ENCODE results near the gene EEF2. TPM values are rescaled to one million over a fixed set of nuclear protein-coding genes. Genes with fewer than 3 reads are reported as not detected.

EEF2 gene
- total and polyA plus RNA-seq, 8 donors = 1,467 to 2,064 (median 1,800) TPM

- Histone ChIP-seq H3K4me1 (peaks cover 7 to 76% of the 10 kb centered on the region in 2 donors), H3K27me3 (no peaks in the 10 kb centered on the region), H3K4me3 (no peak overlapping the region), H3K27ac (no peak overlapping the region), H3K9me3 (no peaks in the 10 kb centered on the region), H3K36me3 (peaks cover 19 to 80% of the 10 kb centered on the region in 2 donors)
- TF ChIP-seq, protein P1, sequence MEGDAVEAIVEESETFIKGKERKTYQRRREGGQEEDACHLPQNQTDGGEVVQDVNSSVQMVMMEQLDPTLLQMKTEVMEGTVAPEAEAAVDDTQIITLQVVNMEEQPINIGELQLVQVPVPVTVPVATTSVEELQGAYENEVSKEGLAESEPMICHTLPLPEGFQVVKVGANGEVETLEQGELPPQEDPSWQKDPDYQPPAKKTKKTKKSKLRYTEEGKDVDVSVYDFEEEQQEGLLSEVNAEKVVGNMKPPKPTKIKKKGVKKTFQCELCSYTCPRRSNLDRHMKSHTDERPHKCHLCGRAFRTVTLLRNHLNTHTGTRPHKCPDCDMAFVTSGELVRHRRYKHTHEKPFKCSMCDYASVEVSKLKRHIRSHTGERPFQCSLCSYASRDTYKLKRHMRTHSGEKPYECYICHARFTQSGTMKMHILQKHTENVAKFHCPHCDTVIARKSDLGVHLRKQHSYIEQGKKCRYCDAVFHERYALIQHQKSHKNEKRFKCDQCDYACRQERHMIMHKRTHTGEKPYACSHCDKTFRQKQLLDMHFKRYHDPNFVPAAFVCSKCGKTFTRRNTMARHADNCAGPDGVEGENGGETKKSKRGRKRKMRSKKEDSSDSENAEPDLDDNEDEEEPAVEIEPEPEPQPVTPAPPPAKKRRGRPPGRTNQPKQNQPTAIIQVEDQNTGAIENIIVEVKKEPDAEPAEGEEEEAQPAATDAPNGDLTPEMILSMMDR (IDR thresholded peaks at IDR 0.05) = no peak
- intact Hi-C loops (cut with DNase I) = no loop called here
- no peak for ATAC-seq
- DNase-seq = no peak
These were observed 3.9 kb downstream of the EEF2 start for GRCh38 chr19:3981373-3981735.

GRCh38 chr19:3980353-3981251, 4.7 kb downstream of the EEF2 start:
- Histone ChIP-seq H3K27me3 (no peaks in the 10 kb centered on the region), H3K27ac (no peak overlapping the region), H3K9me3 (no peaks in the 10 kb centered on the region), H3K36me3 (peaks cover 19 to 88% of the 10 kb centered on the region in 2 donors), H3K4me1 (peaks cover 6 to 69% of the 10 kb centered on the region in 2 donors), H3K4me3 (no peak overlapping the region)
- intact Hi-C loops (cut with DNase I) = no loop called here
- TF ChIP-seq, protein P1 (IDR thresholded peaks at IDR 0.05) = no peak
- no peak for ATAC-seq
- no peak for DNase-seq

- DNase-seq (no peak), ATAC-seq (no peak)
- intact Hi-C loops (cut with DNase I) = no loop called here
- TF ChIP-seq, protein P1 (IDR thresholded peaks at IDR 0.05) = no peak
- Histone ChIP-seq H3K4me1 (peaks cover 6 to 67% of the 10 kb centered on the region in 2 donors), H3K27me3 (no peaks in the 10 kb centered on the region), H3K9me3 (no peaks in the 10 kb centered on the region), H3K4me3 (no peak overlapping the region), H3K36me3 (peaks cover 19 to 95% of the 10 kb centered on the region in 2 donors), H3K27ac (no peak overlapping the region)
These were observed 5.5 kb downstream of the EEF2 start for GRCh38 chr19:3979674-3980352.

GRCh38 chr19:3979289-3979673, 6.0 kb downstream of the EEF2 start:
- DNase-seq (no peak), ATAC-seq (no peak)
- H3K9me3 ChIP-seq = no peaks in the 10 kb centered on the region
- peaks cover 19 to 94% of the 10 kb centered on the region in 2 donors for H3K36me3 ChIP-seq
- TF ChIP-seq, protein P1 (IDR thresholded peaks at IDR 0.05) = no peak
- no peak overlapping the region for H3K4me3 ChIP-seq
- H3K4me1 ChIP-seq = peaks cover 6 to 64% of the 10 kb centered on the region in 2 donors
- no peaks in the 10 kb centered on the region for H3K27me3 ChIP-seq
- no peak overlapping the region for H3K27ac ChIP-seq
- intact Hi-C loops (cut with DNase I) = no loop called here

GRCh38 chr19:3978145-3978544, 7.1 kb downstream of the EEF2 start:
- intact Hi-C loops (cut with DNase I) = no loop called here
- ATAC-seq = no peak

More at GRCh38 chr19:3978145-3978544, 7.1 kb downstream of the EEF2 start:
- H3K9me3 ChIP-seq = no peaks in the 10 kb centered on the region
- H3K27me3 ChIP-seq = no peaks in the 10 kb centered on the region
- H3K36me3 ChIP-seq = peaks cover 19 to 83% of the 10 kb centered on the region in 2 donors
- DNase-seq = no peak
- H3K4me1 ChIP-seq = peaks cover 0 to 53% of the 10 kb centered on the region in 2 donors
- TF ChIP-seq, protein P1 (IDR thresholded peaks at IDR 0.05) = no peak
- no peak overlapping the region for H3K4me3 ChIP-seq
- no peak overlapping the region for H3K27ac ChIP-seq

All from left lung (tissue), 10 donors.